IPS-20b (cell line): Measurements from ENCODE around the gene TADA3.
A peak's percentile ranks its signal among the peaks of the same experiment; 100 is the strongest.

Experiments used
- H3K27ac ChIP-seq: one replicate; pipeline ENCODE4 v1.5.1; 2013; ENCODE audit warnings: low read length
- H3K27me3 ChIP-seq: 2 replicates; pipeline ENCODE4 v1.6.1; 2013; ENCODE audit warnings: mild to moderate bottlenecking, low read length, inconsistent platforms; ENCODE audit not compliant: insufficient read depth
- H3K36me3 ChIP-seq: 2 replicates; pipeline ENCODE4 v1.6.1; 2013; ENCODE audit warnings: low read depth, mild to moderate bottlenecking, inconsistent platforms, low read length, moderate library complexity; ENCODE audit not compliant: insufficient read depth
- H3K4me1 ChIP-seq: 2 replicates; pipeline ENCODE4 v1.6.1; 2013; ENCODE audit warnings: mild to moderate bottlenecking, control low read depth, inconsistent platforms, low read length, moderate library complexity; ENCODE audit not compliant: insufficient read depth
- H3K4me3 ChIP-seq: 2 replicates; pipeline ENCODE4 v1.5.1; 2013; ENCODE audit warnings: mild to moderate bottlenecking, low read length, inconsistent platforms
- H3K9ac ChIP-seq: 2 replicates; pipeline ENCODE4 v1.6.1; 2013; ENCODE audit warnings: low read depth, mild to moderate bottlenecking, inconsistent platforms, low read length, moderate library complexity
- H3K9me3 ChIP-seq: 2 replicates; pipeline ENCODE4 v1.6.1; 2013; ENCODE audit warnings: mild to moderate bottlenecking, low read depth, low read length, inconsistent platforms; ENCODE audit not compliant: insufficient read depth

Gene TADA3

GRCh38 chr3:9747267-9747666 is 45.0 kb downstream of the TADA3 start:
- H3K27ac ChIP-seq = no peak overlapping the region
- no peak overlapping the region for H3K9ac ChIP-seq
- H3K4me1 ChIP-seq = peaks cover 9% of the 10 kb centered on the region; the same call in 1 of the 2 replicates
- H3K9me3 ChIP-seq = no peaks in the 10 kb centered on the region
- H3K27me3 ChIP-seq = no peaks in the 10 kb centered on the region
- H3K4me3 ChIP-seq = no peak overlapping the region
- H3K36me3 ChIP-seq = peaks cover 80% of the 10 kb centered on the region

- no peak overlapping the region for H3K27ac ChIP-seq
- H3K9ac ChIP-seq = no peak overlapping the region
These were observed 45.9 kb downstream of the TADA3 start for GRCh38 chr3:9746330-9746729.

GRCh38 chr3:9745521-9745920 is 46.8 kb downstream of the TADA3 start:
- H3K4me1 ChIP-seq = peaks cover 3% of the 10 kb centered on the region; the same call in 1 of the 2 replicates
- H3K36me3 ChIP-seq = peaks cover 82% of the 10 kb centered on the region
- H3K4me3 ChIP-seq = no peak overlapping the region
- H3K27me3 ChIP-seq = no peaks in the 10 kb centered on the region
- H3K27ac ChIP-seq = no peak overlapping the region
- no peaks in the 10 kb centered on the region for H3K9me3 ChIP-seq
- H3K9ac ChIP-seq = no peak overlapping the region

More at GRCh38 chr3:9746330-9746729, 45.9 kb downstream of the TADA3 start:
- Histone ChIP-seq H3K4me3 (no peak overlapping the region), H3K27me3 (no peaks in the 10 kb centered on the region), H3K36me3 (peaks cover 80% of the 10 kb centered on the region), H3K9me3 (no peaks in the 10 kb centered on the region), H3K4me1 (peaks cover 9% of the 10 kb centered on the region; the same call in 1 of the 2 replicates)

GRCh38 chr3:9744162-9744561 is 48.1 kb downstream of the TADA3 start:
- Histone ChIP-seq H3K27ac (no peak overlapping the region), H3K27me3 (no peaks in the 10 kb centered on the region), H3K9ac (no peak overlapping the region), H3K4me3 (no peak overlapping the region), H3K4me1 (peaks cover 2% of the 10 kb centered on the region; the same call in 1 of the 2 replicates), H3K9me3 (no peaks in the 10 kb centered on the region), H3K36me3 (peaks cover 96% of the 10 kb centered on the region)

- Histone ChIP-seq H3K9ac (no peak overlapping the region), H3K4me1 (no peaks in the 10 kb centered on the region), H3K9me3 (no peaks in the 10 kb centered on the region), H3K36me3 (peaks cover 100% of the 10 kb centered on the region), H3K4me3 (no peak overlapping the region), H3K27ac (no peak overlapping the region), H3K27me3 (no peaks in the 10 kb centered on the region)
These were observed 48.7 kb downstream of the TADA3 start for GRCh38 chr3:9743548-9743947.

- Histone ChIP-seq H3K27ac (no peak overlapping the region), H3K9me3 (no peaks in the 10 kb centered on the region), H3K4me1 (no peaks in the 10 kb centered on the region), H3K9ac (no peak overlapping the region), H3K4me3 (no peak overlapping the region), H3K36me3 (peaks cover 100% of the 10 kb centered on the region), H3K27me3 (no peaks in the 10 kb centered on the region)
These were observed 49.7 kb downstream of the TADA3 start for GRCh38 chr3:9742560-9742959.

- Histone ChIP-seq H3K27ac (no peak overlapping the region), H3K27me3 (no peaks in the 10 kb centered on the region), H3K36me3 (peaks cover 98% of the 10 kb centered on the region), H3K4me1 (no peaks in the 10 kb centered on the region), H3K9me3 (no peaks in the 10 kb centered on the region), H3K4me3 (no peak overlapping the region), H3K9ac (no peak overlapping the region)
These were observed 53.1 kb downstream of the TADA3 start for GRCh38 chr3:9739181-9739580.

- Histone ChIP-seq H3K36me3 (peaks cover 79% of the 10 kb centered on the region), H3K9ac (no peak overlapping the region), H3K4me3 (no peak overlapping the region), H3K27me3 (no peaks in the 10 kb centered on the region), H3K27ac (no peak overlapping the region), H3K4me1 (no peaks in the 10 kb centered on the region; the same call in 1 of the 2 replicates), H3K9me3 (no peaks in the 10 kb centered on the region)
These were observed 55.4 kb downstream of the TADA3 start for GRCh38 chr3:9736831-9737230.

GRCh38 chr3:9732740-9733115 is 59.5 kb downstream of the TADA3 start:
- Histone ChIP-seq H3K27me3 (no peaks in the 10 kb centered on the region), H3K4me1 (no peaks in the 10 kb centered on the region; the same call in 1 of the 2 replicates), H3K27ac (no peak overlapping the region), H3K36me3 (peaks cover 39% of the 10 kb centered on the region), H3K9ac (peak overlapping the region; percentile 99; the same call in 1 of the 2 replicates), H3K4me3 (peak overlapping the region; percentile 91), H3K9me3 (no peaks in the 10 kb centered on the region)

GRCh38 chr3:9732080-9732739 is 60.1 kb downstream of the TADA3 start:
- no peaks in the 10 kb centered on the region for H3K27me3 ChIP-seq
- peak overlapping the region; percentile 91 for H3K4me3 ChIP-seq
- H3K36me3 ChIP-seq = peaks cover 34% of the 10 kb centered on the region
- H3K27ac ChIP-seq = peak overlapping the region; percentile 83
- no peaks in the 10 kb centered on the region; the same call in 1 of the 2 replicates for H3K4me1 ChIP-seq
- H3K9ac ChIP-seq = peak overlapping the region; percentile 99
- H3K9me3 ChIP-seq = no peaks in the 10 kb centered on the region

GRCh38 chr3:9731206-9732079 is 60.8 kb downstream of the TADA3 start, which contains the start of gene BRPF1:
BRPF1 (plus strand) TSS chr3:9731735; CDS start chr3:9734141, 2,406 bp downstream.
- Histone ChIP-seq H3K9me3 (no peaks in the 10 kb centered on the region), H3K4me1 (no peaks in the 10 kb centered on the region; the same call in none of the 2 replicates), H3K4me3 (peak within 1 kb of the TSS; percentile 91), H3K27me3 (no peaks in the 10 kb centered on the region), H3K36me3 (peaks cover 26% of the 10 kb centered on the region), H3K27ac (peak within 1 kb of the TSS; percentile 83), H3K9ac (peak within 1 kb of the TSS; percentile 99)
